Esophagus muscularis mucosa (tissue), 4 donors: ENCODE data around the gene ALX3.

Experiments
- CTCF ChIP-seq, 3 experiments: fragments of 200-600 bp in 2 of 3; fragments of 450-650 bp in 1 of 3; sonication (generic) in 2 of 3; IDR thresholded peaks; one replicate each; pipeline ENCODE4 v1.5.1; 2017 to 2019; ENCODE audit warnings: antibody characterized with exemption in 3 of 3, mild to moderate bottlenecking in 2 of 3, moderate library complexity in 1 of 3
- EP300 ChIP-seq: sonication (generic); formaldehyde crosslinking; IDR thresholded peaks from one replicate; pipeline ENCODE4 v1.6.1; 2017; ENCODE audit warnings: antibody characterized with exemption
- POLR2A ChIP-seq: fragments of 450-650 bp; IDR thresholded peaks from one replicate; pipeline ENCODE4 v1.6.1; 2017; ENCODE audit warnings: antibody characterized with exemption, moderate library complexity, mild to moderate bottlenecking, low read depth

- TF ChIP-seq CTCF (IDR thresholded peaks at IDR 0.05), result no peak
- no peak for TF ChIP-seq EP300
- TF ChIP-seq POLR2A, result no peak
Measured at GRCh38 chr1:110051262-110051648, 19.2 kb downstream of the ALX3 start.
